Endothelial cell of umbilical vein (primary cell): ENCODE data around the gene FAM83C. TPM values are rescaled to one million over a fixed set of nuclear protein-coding genes. Genes with fewer than 3 reads are reported as not detected.
"Not testable (repeated sequence)": the region's sequence is repeated elsewhere in the genome, so short reads cannot be mapped to it uniquely, and the experiment has no call there.

Experiments used
- BruUV-seq: library from RNA; stranded (reverse); fragments of 400-500 nt; replicated peaks from 2 replicates; lab custom pipeline; 2021; lab: Mats Ljungman, UMichigan
- CTCF ChIA-PET: fragments of 300-600, 350-600 bp; sonication (Branson Sonifier 250); formaldehyde crosslinking; loops from one replicate; lab custom pipeline; 2021; ENCODE audit warnings: antibody characterized with exemption, inconsistent platforms; lab: Charles Lee
- POLR2A ChIA-PET: fragments of 300-600, 350-600 bp; sonication (Branson Sonifier 250); formaldehyde crosslinking; loops from one replicate; lab custom pipeline; 2021; ENCODE audit warnings: antibody characterized with exemption, inconsistent platforms; lab: Charles Lee
- DNase-seq: peaks from one replicate; pipeline ENCODE4 v3.0.0-alpha.2; 2011; ENCODE audit warnings: low read depth, low spot score
- FAIRE-seq: peaks from 2 replicates; lab custom pipeline; 2011; peaks lifted over from hg19 to GRCh38; lab: Jason Lieb, UNC
- H2AFZ ChIP-seq: 2 replicates; pipeline ENCODE4 v1.6.0; 2012; ENCODE audit warnings: low read depth, low read length, control low read depth, inconsistent platforms
- H3K27ac ChIP-seq: 2 replicates; pipeline ENCODE4 v1.5.1; 2011; ENCODE audit warnings: low read depth, mild to moderate bottlenecking, control low read depth, low read length, moderate library complexity; ENCODE audit not compliant: insufficient read depth
- H3K27me3 ChIP-seq, 2 experiments: 2 replicates each; pipeline versions ENCODE4 v1.6.0 to v1.6.1; 2011; ENCODE audit warnings: low read length in 2 of 2, mixed read lengths in 1 of 2; ENCODE audit not compliant: control insufficient read depth in 2 of 2, insufficient read depth in 2 of 2
- H3K36me3 ChIP-seq, 2 experiments: 2 replicates in 1 of 2; 3 replicates in 1 of 2; pipeline ENCODE4 v1.5.1; 2011; ENCODE audit warnings: low read length in 2 of 2, mild to moderate bottlenecking in 1 of 2, moderate library complexity in 1 of 2; ENCODE audit not compliant: control insufficient read depth in 2 of 2, insufficient read depth in 2 of 2; ENCODE audit errors: extremely low read depth in 1 of 2
- H3K4me1 ChIP-seq: 3 replicates; pipeline ENCODE4 v1.5.1; 2011; ENCODE audit warnings: mild to moderate bottlenecking, low read length; ENCODE audit not compliant: control insufficient read depth, insufficient read depth; ENCODE audit errors: extremely low read depth
- H3K4me2 ChIP-seq: 2 replicates; pipeline ENCODE4 v1.6.1; 2011; ENCODE audit warnings: low read length, control low read depth, mixed read lengths; ENCODE audit not compliant: insufficient read depth
- H3K4me3 ChIP-seq, 3 experiments: fragments of 200-600 bp in 1 of 3; sonication (generic), shearing (Covaris generic) in 1 of 3; replicated peaks in 1 of 3; 2 replicates each; pipeline ENCODE4 v1.5.1; 2011 to 2016; ENCODE audit warnings: control low read depth in 3 of 3, low read length in 3 of 3, mild to moderate bottlenecking in 2 of 3, inconsistent platforms in 1 of 3, low read depth in 1 of 3, moderate library complexity in 1 of 3; ENCODE audit not compliant: insufficient read depth in 1 of 3
- H3K79me2 ChIP-seq: 2 replicates; pipeline ENCODE4 v1.6.0; 2012; ENCODE audit warnings: low read length, inconsistent platforms; ENCODE audit not compliant: control insufficient read depth, insufficient read depth
- H3K9ac ChIP-seq: replicated peaks from 2 replicates; pipeline ENCODE3; 2011; ENCODE audit warnings: low read length, control low read depth; ENCODE audit not compliant: insufficient read depth; ENCODE audit errors: extremely low read depth
- H3K9me1 ChIP-seq: replicated peaks from 3 replicates; pipeline ENCODE4 v1.6.0; 2011; ENCODE audit warnings: mild to moderate bottlenecking, low read length; ENCODE audit not compliant: control insufficient read depth, insufficient read depth; ENCODE audit errors: extremely low read depth
- H3K9me3 ChIP-seq: replicated peaks from 2 replicates; pipeline ENCODE4 v1.5.1; 2012; ENCODE audit warnings: low read length, inconsistent platforms; ENCODE audit not compliant: control insufficient read depth, insufficient read depth
- H4K20me1 ChIP-seq: replicated peaks from 2 replicates; pipeline ENCODE3; 2011; ENCODE audit warnings: mild to moderate bottlenecking, low read length; ENCODE audit not compliant: control insufficient read depth, insufficient read depth; ENCODE audit errors: extremely low read depth
- EZH2 ChIP-seq: IDR thresholded peaks from 2 replicates; pipeline ENCODE4 v1.6.1; 2012; ENCODE audit warnings: borderline replicate concordance, low read depth, mild to moderate bottlenecking, moderate library complexity, low read length, inconsistent platforms; ENCODE audit not compliant: severe bottlenecking
- FOS ChIP-seq: IDR thresholded peaks from 2 replicates; pipeline ENCODE4 v1.6.1; 2011; ENCODE audit warnings: mild to moderate bottlenecking, low read length, moderate library complexity, borderline replicate concordance; ENCODE audit not compliant: insufficient read depth
- GATA2 ChIP-seq: IDR thresholded peaks from 2 replicates; pipeline ENCODE4 v1.7.0; 2011; ENCODE audit warnings: low read depth, mild to moderate bottlenecking, moderate library complexity, mixed read lengths, low read length; ENCODE audit not compliant: insufficient read length, insufficient read depth
- JUN ChIP-seq: IDR thresholded peaks from 2 replicates; pipeline ENCODE4 v1.6.1; 2011; ENCODE audit warnings: borderline replicate concordance, low read depth; ENCODE audit not compliant: insufficient read length, insufficient read depth
- MYC ChIP-seq: IDR thresholded peaks from one replicate; pipeline ENCODE4 v1.6.1; 2011; ENCODE audit warnings: mild to moderate bottlenecking, low read depth, low read length
- POLR2A ChIP-seq: IDR thresholded peaks from 2 replicates; pipeline ENCODE4 v1.6.1; 2012; ENCODE audit warnings: low read depth, mild to moderate bottlenecking, control low read depth, low read length
- POLR2AphosphoS5 ChIP-seq: IDR thresholded peaks from 2 replicates; pipeline ENCODE4 v1.6.1; 2012; ENCODE audit warnings: low read depth, mild to moderate bottlenecking, control low read depth, low read length, moderate library complexity; ENCODE audit not compliant: insufficient read depth
- dilution Hi-C: fragments of 300-500 bp; cut with MboI; formaldehyde crosslinking; loops from one replicate; pipeline ENCODE4 v1.15.0; 2019; ENCODE audit warnings: low sequenced_read_pairs; ENCODE audit not compliant: extremely low pct_ligation_motif_present
- intact Hi-C: fragments of 100-400 bp; cut with micrococcal nuclease; formaldehyde crosslinking; loops from one replicate; pipeline ENCODE4 v1.10.0; 2022
- polyA plus RNA-seq, 4 experiments: library from polyadenylated mRNA; depleted of rRNA in 3 of 4; stranded (reverse) in 3 of 4; unstranded in 1 of 4; fragments of >200 nt; gene quantifications; 2 replicates each; pipeline versions ENCODE4 v1.2.1 to v1.2.3, GENCODE V29; 2011 to 2012; ENCODE audit warnings: missing spikeins in 1 of 4
- total RNA-seq: library from RNA; stranded (reverse); gene quantifications from 2 replicates; pipeline ENCODE4 v1.2.3, GENCODE V29; 2021
- TF ChIP-seq, protein P1 (sequence below), 2 donors: IDR thresholded peaks; 1 replicate in 1 of 2; 2 replicates in 1 of 2; pipeline ENCODE4 v1.5.1; 2011; ENCODE audit warnings: low read length in 2 of 2, mild to moderate bottlenecking in 2 of 2, moderate library complexity in 2 of 2, control low read depth in 1 of 2, inconsistent platforms in 1 of 2, low read depth in 1 of 2; ENCODE audit not compliant: insufficient read depth in 1 of 2; ENCODE audit errors: extremely low read depth in 1 of 2

Gene FAM83C
- total and polyA plus RNA-seq, 2 donors (not counting 3 experiments of a cell fraction or from before 2014, with no cell fraction given) = not detected

DNA sequence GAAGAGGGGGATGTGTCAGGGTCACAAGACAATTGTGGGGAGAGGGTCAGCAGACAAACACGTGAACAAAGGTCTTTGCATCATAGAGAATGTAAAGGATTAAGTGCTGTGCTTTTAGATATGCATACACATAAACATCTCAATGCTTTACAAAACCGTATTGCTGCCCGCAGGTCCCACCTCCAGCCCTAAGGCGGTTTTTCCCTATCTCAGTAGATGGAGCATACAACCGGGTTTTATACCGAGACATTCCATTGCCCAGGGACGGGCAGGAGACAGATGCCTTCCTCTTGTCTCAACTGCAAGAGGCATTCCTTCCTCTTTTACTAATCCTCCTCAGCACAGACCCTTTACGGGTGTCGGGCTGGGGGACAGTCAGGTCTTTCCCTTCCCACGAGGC lies 29.9 kb downstream of the FAM83C start:
- H3K4me3 ChIP-seq, H3K36me3 ChIP-seq, POLR2A ChIA-PET, H2AFZ ChIP-seq, H3K9me1 ChIP-seq, H3K79me2 ChIP-seq, H3K27ac ChIP-seq, DNase-seq, H3K9ac ChIP-seq, intact Hi-C loops, H3K9me3 ChIP-seq, H3K4me2 ChIP-seq, BruUV-seq, FAIRE-seq, H4K20me1 ChIP-seq, H3K27me3 ChIP-seq: not testable (repeated sequence)
- CTCF ChIA-PET = interaction anchor here (0.9 kb wide), 1 partner anchor 166 kb away, joined by 4 read pairs; no protein-coding TSS in a partner anchor
- peaks cover 10% of the 10 kb centered on the region for H3K4me1 ChIP-seq
- dilution Hi-C loops = loop anchor here (25.0 kb wide), 1 partner anchor 425 kb away; the partner anchor contains the start of gene NCOA6

DNA sequence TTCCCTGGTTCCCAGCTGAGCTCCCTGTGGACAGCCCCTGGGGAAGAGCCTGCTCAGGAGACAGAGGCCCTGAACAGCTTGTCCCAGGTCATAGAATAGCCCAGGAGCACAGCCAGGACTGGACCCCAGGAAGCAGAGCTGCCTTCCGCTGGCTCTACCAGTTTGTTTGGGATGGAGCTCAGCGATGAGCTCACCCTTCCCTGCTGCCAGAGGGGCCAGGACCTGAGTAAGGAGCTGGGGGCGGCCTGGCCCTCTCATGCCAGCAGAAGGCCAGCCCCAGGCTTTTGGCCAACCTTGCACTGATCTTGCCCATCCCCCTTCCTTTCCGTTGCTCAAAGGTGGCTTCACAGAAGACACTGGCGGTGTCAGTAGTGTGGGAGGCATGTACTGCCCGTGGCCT lies 31.8 kb downstream of the FAM83C start:
- DNase-seq = no peak
- intact Hi-C loops = no loop called here
- H3K9me1 ChIP-seq = no peaks in the 10 kb centered on the region
- no peak overlapping the region for H3K4me2 ChIP-seq
- dilution Hi-C loops = loop anchor here (25.0 kb wide), 1 partner anchor 423 kb away; the partner anchor contains the start of gene NCOA6
- H4K20me1 ChIP-seq = no peaks in the 10 kb centered on the region
- H3K9me3 ChIP-seq = no peaks in the 10 kb centered on the region
- H3K4me3 ChIP-seq = no peak overlapping the region
- BruUV-seq = no TSS peak
- ChIA-PET POLR2A (no interaction called here), CTCF (interaction anchor here (0.6 to 1.6 kb wide), 4 partner anchors 43 to 179 kb away, joined by 3 to 5 read pairs (median 4); no protein-coding TSS in a partner anchor)
- H3K79me2 ChIP-seq = no peaks in the 10 kb centered on the region
- no peak for TF ChIP-seq EZH2
- no peak for TF ChIP-seq POLR2AphosphoS5
- no peak for TF ChIP-seq GATA2
- no peak for TF ChIP-seq FOS
- no peak for TF ChIP-seq MYC
- no peak for TF ChIP-seq POLR2A
- TF ChIP-seq, protein P1, sequence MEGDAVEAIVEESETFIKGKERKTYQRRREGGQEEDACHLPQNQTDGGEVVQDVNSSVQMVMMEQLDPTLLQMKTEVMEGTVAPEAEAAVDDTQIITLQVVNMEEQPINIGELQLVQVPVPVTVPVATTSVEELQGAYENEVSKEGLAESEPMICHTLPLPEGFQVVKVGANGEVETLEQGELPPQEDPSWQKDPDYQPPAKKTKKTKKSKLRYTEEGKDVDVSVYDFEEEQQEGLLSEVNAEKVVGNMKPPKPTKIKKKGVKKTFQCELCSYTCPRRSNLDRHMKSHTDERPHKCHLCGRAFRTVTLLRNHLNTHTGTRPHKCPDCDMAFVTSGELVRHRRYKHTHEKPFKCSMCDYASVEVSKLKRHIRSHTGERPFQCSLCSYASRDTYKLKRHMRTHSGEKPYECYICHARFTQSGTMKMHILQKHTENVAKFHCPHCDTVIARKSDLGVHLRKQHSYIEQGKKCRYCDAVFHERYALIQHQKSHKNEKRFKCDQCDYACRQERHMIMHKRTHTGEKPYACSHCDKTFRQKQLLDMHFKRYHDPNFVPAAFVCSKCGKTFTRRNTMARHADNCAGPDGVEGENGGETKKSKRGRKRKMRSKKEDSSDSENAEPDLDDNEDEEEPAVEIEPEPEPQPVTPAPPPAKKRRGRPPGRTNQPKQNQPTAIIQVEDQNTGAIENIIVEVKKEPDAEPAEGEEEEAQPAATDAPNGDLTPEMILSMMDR (IDR thresholded peaks at IDR 0.05; ENCODE audit: extremely low read depth in 1 of 2, insufficient read depth in 1 of 2, low read depth in 1 of 2, low read length in 2 of 2) = no peak
- TF ChIP-seq JUN = no peak
- no peak overlapping the region for H3K27ac ChIP-seq
- no peak overlapping the region for H2AFZ ChIP-seq
- no peaks in the 10 kb centered on the region for H3K27me3 ChIP-seq
- no peaks in the 10 kb centered on the region for H3K36me3 ChIP-seq
- no peak for FAIRE-seq
- peaks cover 13% of the 10 kb centered on the region for H3K4me1 ChIP-seq
- no peak overlapping the region for H3K9ac ChIP-seq
